Panc1 (cell line): Measurements from ENCODE around the gene IL20RB.

Experiments used
- CTCF ChIP-seq: fragments of 450-650 bp; IDR thresholded peaks from 2 replicates; pipeline ENCODE4 v1.5.1; 2017; ENCODE audit warnings: mild to moderate bottlenecking
- POLR2AphosphoS5 ChIP-seq: IDR thresholded peaks from 2 replicates; pipeline ENCODE4 v1.6.1; 2012; ENCODE audit warnings: mild to moderate bottlenecking, low read depth, low read length, moderate library complexity
- REST ChIP-seq, 2 experiments: IDR thresholded peaks; 2 replicates each; pipeline ENCODE4 v1.6.1; 2011 to 2012; ENCODE audit warnings: low read depth in 2 of 2, control low read depth in 1 of 2, low read length in 1 of 2, mild to moderate bottlenecking in 1 of 2, moderate library complexity in 1 of 2; ENCODE audit not compliant: insufficient read depth in 1 of 2
- TCF7L2 ChIP-seq: IDR thresholded peaks from 2 replicates; pipeline ENCODE4 v1.6.1; 2011; ENCODE audit warnings: mild to moderate bottlenecking, low read depth, low read length, inconsistent platforms

GRCh38 chr3:137000039-137000438 lies 42.3 kb downstream of the IL20RB start:
- no peak for TF ChIP-seq REST (IDR thresholded peaks at IDR 0.05; ENCODE audit: insufficient read depth in 1 of 2, low read depth in 2 of 2, low read length in 1 of 2)
- no peak for TF ChIP-seq CTCF
- no peak for TF ChIP-seq POLR2AphosphoS5
- TF ChIP-seq TCF7L2, result no peak
